GM12892 (cell line): ENCODE measurements around the gene ADSS1.

Experiments used
- POLR2A ChIP-seq: IDR thresholded peaks from 2 replicates; pipeline ENCODE4 v1.6.1; 2011; ENCODE audit warnings: low read depth, low read length, control low read depth
- POLR2AphosphoS5 ChIP-seq: IDR thresholded peaks from 2 replicates; pipeline ENCODE4 v1.6.1; 2011; ENCODE audit warnings: low read depth, low read length, control low read depth

GRCh38 chr14:104732355-104732804 lies 8.4 kb downstream of the ADSS1 start:
- TF ChIP-seq POLR2A (no peak), POLR2AphosphoS5 (no peak)
